OCI-LY1 (cell line): ENCODE results near the gene ZNF521.

Experiments
- CTCF ChIP-seq: fragments of 200-600 bp; sonication (generic), shearing (Covaris generic); IDR thresholded peaks from 2 replicates; pipeline ENCODE4 v1.5.1; 2017; ENCODE audit warnings: mild to moderate bottlenecking, antibody characterized with exemption, low read length, moderate library complexity, mixed read lengths
- EZH2 ChIP-seq: fragments of 200-600 bp; sonication (generic), shearing (Covaris generic); IDR thresholded peaks from 2 replicates; pipeline ENCODE4 v1.8.0; 2017; ENCODE audit warnings: borderline replicate concordance, mixed run types, mild to moderate bottlenecking, antibody characterized with exemption, low read length, moderate library complexity, mixed read lengths

GRCh38 chr18:25334588-25334987, 17.4 kb downstream of the ZNF521 start:
- TF ChIP-seq CTCF: no peak
- TF ChIP-seq EZH2: no peak
